HUES48 (cell line): ENCODE data around the gene MT2A.
"Not testable (repeated sequence)": the region's sequence is repeated elsewhere in the genome, so short reads cannot be mapped to it uniquely, and the experiment has no call there.

Experiments used
- H3K27ac ChIP-seq: one replicate; pipeline ENCODE4 v1.7.0; 2013; ENCODE audit warnings: low read depth, low read length, inconsistent platforms
- H3K27me3 ChIP-seq: 2 replicates; pipeline ENCODE4 v1.6.1; 2013; ENCODE audit warnings: mild to moderate bottlenecking, low read length; ENCODE audit not compliant: control insufficient read depth, insufficient read depth
- H3K36me3 ChIP-seq: 2 replicates; pipeline ENCODE4 v1.6.1; 2013; ENCODE audit warnings: low read length; ENCODE audit not compliant: control insufficient read depth, insufficient read depth
- H3K4me1 ChIP-seq: 2 replicates; pipeline ENCODE4 v1.6.1; 2013; ENCODE audit warnings: mild to moderate bottlenecking, low read length; ENCODE audit not compliant: control insufficient read depth, insufficient read depth
- H3K4me3 ChIP-seq: 2 replicates; pipeline ENCODE4 v1.5.1; 2013; ENCODE audit warnings: mild to moderate bottlenecking, low read depth, low read length
- H3K9ac ChIP-seq: 2 replicates; pipeline ENCODE4 v1.6.1; 2013; ENCODE audit warnings: mild to moderate bottlenecking, low read depth, low read length, moderate library complexity
- H3K9me3 ChIP-seq: 2 replicates; pipeline ENCODE4 v1.6.1; 2013; ENCODE audit warnings: low read length; ENCODE audit not compliant: control insufficient read depth, insufficient read depth

MT2A gene

GRCh38 chr16:56580391-56581048 is 27.9 kb upstream of the MT2A start:
- H3K27ac ChIP-seq: no peak overlapping the region
- no peaks in the 10 kb centered on the region for H3K36me3 ChIP-seq
- H3K4me1 ChIP-seq: no peaks in the 10 kb centered on the region
- H3K9me3 ChIP-seq: no peaks in the 10 kb centered on the region
- no peak overlapping the region for H3K9ac ChIP-seq
- peaks cover 5% of the 10 kb centered on the region for H3K27me3 ChIP-seq
- no peak overlapping the region for H3K4me3 ChIP-seq

GRCh38 chr16:56582911-56583310 is 25.5 kb upstream of the MT2A start:
- not testable (repeated sequence) for H3K36me3 ChIP-seq, H3K9ac ChIP-seq, H3K9me3 ChIP-seq, H3K27ac ChIP-seq, H3K4me1 ChIP-seq, H3K4me3 ChIP-seq
- peaks cover 26% of the 10 kb centered on the region for H3K27me3 ChIP-seq

GRCh38 chr16:56583351-56584168 is 24.8 kb upstream of the MT2A start:
- no peaks in the 10 kb centered on the region for H3K4me1 ChIP-seq
- H3K36me3 ChIP-seq: no peaks in the 10 kb centered on the region
- H3K9ac ChIP-seq: no peak overlapping the region
- no peak overlapping the region for H3K4me3 ChIP-seq
- H3K27me3 ChIP-seq: peaks cover 32% of the 10 kb centered on the region
- H3K9me3 ChIP-seq: no peaks in the 10 kb centered on the region
- H3K27ac ChIP-seq: no peak overlapping the region

- no peaks in the 10 kb centered on the region for H3K4me1 ChIP-seq
- no peak overlapping the region for H3K4me3 ChIP-seq
- H3K27me3 ChIP-seq: peaks cover 39% of the 10 kb centered on the region
- H3K27ac ChIP-seq: no peak overlapping the region
- no peaks in the 10 kb centered on the region for H3K9me3 ChIP-seq
- H3K36me3 ChIP-seq: no peaks in the 10 kb centered on the region
- H3K9ac ChIP-seq: no peak overlapping the region
Measured at GRCh38 chr16:56584276-56584675, 24.1 kb upstream of the MT2A start.

GRCh38 chr16:56588781-56589140 is 19.6 kb upstream of the MT2A start:
- Histone ChIP-seq H3K9ac (no peak overlapping the region), H3K9me3 (no peaks in the 10 kb centered on the region), H3K27me3 (peaks cover 68% of the 10 kb centered on the region), H3K4me1 (no peaks in the 10 kb centered on the region; the same call in 1 of the 2 replicates), H3K36me3 (no peaks in the 10 kb centered on the region), H3K27ac (no peak overlapping the region), H3K4me3 (peak overlapping the region; percentile 64)

- no peak within 1 kb of the TSS for H3K9ac ChIP-seq
- H3K27me3 ChIP-seq: peaks cover 67% of the 10 kb centered on the region
- no peaks in the 10 kb centered on the region for H3K36me3 ChIP-seq
- H3K4me1 ChIP-seq: no peaks in the 10 kb centered on the region; the same call in 1 of the 2 replicates
- H3K4me3 ChIP-seq: peak within 1 kb of the TSS; percentile 64
- H3K27ac ChIP-seq: no peak within 1 kb of the TSS
- no peaks in the 10 kb centered on the region for H3K9me3 ChIP-seq
Measured at GRCh38 chr16:56589141-56590039, 19.0 kb upstream of the MT2A start, which contains the start of gene MT3. MT3 (plus strand) TSS chr16:56589528; CDS start chr16:56589591, 63 bp downstream.

- Histone ChIP-seq H3K27ac (no peak overlapping the region), H3K9ac (no peak overlapping the region), H3K27me3 (peaks cover 55% of the 10 kb centered on the region), H3K36me3 (no peaks in the 10 kb centered on the region), H3K4me1 (no peaks in the 10 kb centered on the region; the same call in 1 of the 2 replicates), H3K4me3 (no peak overlapping the region), H3K9me3 (no peaks in the 10 kb centered on the region)
Measured at GRCh38 chr16:56591377-56592060, 16.9 kb upstream of the MT2A start.

GRCh38 chr16:56593573-56594291 is 14.7 kb upstream of the MT2A start:
- no peaks in the 10 kb centered on the region for H3K9me3 ChIP-seq
- no peak overlapping the region for H3K27ac ChIP-seq
- no peak overlapping the region for H3K9ac ChIP-seq
- peaks cover 34% of the 10 kb centered on the region for H3K27me3 ChIP-seq
- no peaks in the 10 kb centered on the region; the same call in 1 of the 2 replicates for H3K4me1 ChIP-seq
- H3K36me3 ChIP-seq: no peaks in the 10 kb centered on the region
- H3K4me3 ChIP-seq: no peak overlapping the region

GRCh38 chr16:56594292-56594619 is 14.1 kb upstream of the MT2A start:
- H3K27ac ChIP-seq: no peak overlapping the region
- H3K9ac ChIP-seq: no peak overlapping the region
- H3K27me3 ChIP-seq: peaks cover 28% of the 10 kb centered on the region
- H3K4me1 ChIP-seq: no peaks in the 10 kb centered on the region; the same call in 1 of the 2 replicates
- no peaks in the 10 kb centered on the region for H3K9me3 ChIP-seq
- no peak overlapping the region for H3K4me3 ChIP-seq
- H3K36me3 ChIP-seq: no peaks in the 10 kb centered on the region

GRCh38 chr16:56600398-56600999 is 7.9 kb upstream of the MT2A start:
- Histone ChIP-seq H3K36me3 (no peaks in the 10 kb centered on the region), H3K27me3 (peaks cover 17% of the 10 kb centered on the region), H3K9ac (no peak overlapping the region), H3K9me3 (no peaks in the 10 kb centered on the region), H3K27ac (no peak overlapping the region), H3K4me3 (no peak overlapping the region), H3K4me1 (no peaks in the 10 kb centered on the region)
